HEK293 (cell line): ENCODE data around the gene DUSP6.

Experiments used
- CTCF ChIA-PET: fragments of 350-600 bp; formaldehyde crosslinking; extraction: SDS; loops from one replicate; lab custom pipeline; 2021; ENCODE audit warnings: antibody characterized with exemption; lab: Yijun Ruan, JAX
- POLR2A ChIA-PET: fragments of 300-600 bp; formaldehyde crosslinking; extraction: SDS; loops from one replicate; lab custom pipeline; 2020; ENCODE audit warnings: antibody characterized with exemption, inconsistent platforms; lab: Yijun Ruan, JAX
- H3K27ac ChIP-seq: fragments of 200-500 bp; sonication (Bioruptor generic); 2 replicates; pipeline ENCODE4 v1.5.1; 2014; ENCODE audit warnings: low read depth, low read length, control low read depth, inconsistent platforms; ENCODE audit errors: extremely low read depth
- H3K36me3 ChIP-seq, 2 experiments: fragments of 200-500 bp in 1 of 2; sonication (Bioruptor generic) in 1 of 2; 1 replicate in 1 of 2; 2 replicates in 1 of 2; pipeline ENCODE4 v1.5.1; 2014 to 2017; ENCODE audit warnings: inconsistent platforms in 2 of 2, low read length in 2 of 2; ENCODE audit not compliant: control insufficient read depth in 2 of 2, insufficient read depth in 1 of 2
- H3K4me1 ChIP-seq: fragments of 200-500 bp; sonication (Bioruptor generic); 2 replicates; pipeline ENCODE4 v1.5.1; 2014; ENCODE audit warnings: mild to moderate bottlenecking, low read length, inconsistent platforms; ENCODE audit not compliant: control insufficient read depth, insufficient read depth
- H3K4me3 ChIP-seq: 2 replicates; pipeline ENCODE4 v1.5.1; 2011; ENCODE audit warnings: low read depth, mild to moderate bottlenecking, control low read depth, low read length, moderate library complexity
- H3K9me3 ChIP-seq: fragments of 200-500 bp; sonication (Bioruptor generic); 2 replicates; pipeline ENCODE4 v1.5.1; 2014; ENCODE audit warnings: low read depth, low read length, inconsistent platforms; ENCODE audit not compliant: control insufficient read depth, insufficient read depth
- HOXA7 ChIP-seq: sonication (generic); formaldehyde crosslinking; IDR thresholded peaks from 2 replicates; pipeline ENCODE4 v1.8.1; 2022; ENCODE audit warnings: missing genetic modification reagents, borderline replicate concordance
- SETDB1 ChIP-seq: IDR thresholded peaks from one replicate; pipeline ENCODE4 v1.6.1; 2017; ENCODE audit warnings: mild to moderate bottlenecking, low read length, moderate library complexity, mixed read lengths; ENCODE audit not compliant: insufficient read length
- ZBTB8A ChIP-seq: fragments of 450-650 bp; formaldehyde crosslinking; IDR thresholded peaks from 2 replicates; pipeline ENCODE4 v1.5.1; 2016; ENCODE audit warnings: missing biosample characterization, missing genetic modification characterization
- ZNF112 ChIP-seq: fragments of 450-650 bp; formaldehyde crosslinking; IDR thresholded peaks from 2 replicates; pipeline ENCODE4 v1.5.0; 2017; ENCODE audit warnings: missing biosample characterization, missing genetic modification characterization
- ZNF184 ChIP-seq: fragments of 450-650 bp; IDR thresholded peaks from 2 replicates; pipeline ENCODE4 v1.5.1; 2018; ENCODE audit warnings: missing biosample characterization, mild to moderate bottlenecking, missing genetic modification characterization
- ZNF274 ChIP-seq, 2 experiments: fragments of 200-500 bp in 1 of 2; fragments of 450-650 bp in 1 of 2; sonication (Bioruptor generic) in 1 of 2; formaldehyde crosslinking in 1 of 2; IDR thresholded peaks; 2 replicates each; pipeline versions ENCODE4 v1.5.1 to v1.6.1; 2014 to 2016; ENCODE audit warnings: borderline replicate concordance in 1 of 2, inconsistent platforms in 1 of 2, low read length in 1 of 2, missing biosample characterization in 1 of 2, missing genetic modification characterization in 1 of 2
- ZNF324 ChIP-seq: fragments of 450-650 bp; formaldehyde crosslinking; IDR thresholded peaks from 2 replicates; pipeline ENCODE4 v1.5.1; 2016; ENCODE audit warnings: missing biosample characterization, missing genetic modification characterization
- ZNF391 ChIP-seq: fragments of 450-650 bp; formaldehyde crosslinking; IDR thresholded peaks from 2 replicates; pipeline ENCODE4 v1.5.1; 2016; ENCODE audit warnings: low read depth, missing biosample characterization, missing genetic modification characterization, borderline replicate concordance
- ZNF510 ChIP-seq: fragments of 450-650 bp; formaldehyde crosslinking; IDR thresholded peaks from 2 replicates; pipeline ENCODE4 v1.5.1; 2018; ENCODE audit warnings: mild to moderate bottlenecking, missing genetic modification characterization, missing biosample characterization; ENCODE audit not compliant: insufficient replicate concordance
- ZNF560 ChIP-seq: fragments of 450-650 bp; formaldehyde crosslinking; IDR thresholded peaks from 2 replicates; pipeline ENCODE4 v1.5.1; 2017; ENCODE audit warnings: missing biosample characterization, missing genetic modification characterization, borderline replicate concordance
- ZNF701 ChIP-seq: fragments of 450-650 bp; formaldehyde crosslinking; IDR thresholded peaks from 2 replicates; pipeline ENCODE4 v1.5.1; 2016; ENCODE audit warnings: missing biosample characterization, missing genetic modification characterization
- ZNF707 ChIP-seq: fragments of 450-650 bp; formaldehyde crosslinking; IDR thresholded peaks from 2 replicates; pipeline ENCODE4 v1.5.1; 2016; ENCODE audit warnings: missing biosample characterization, missing genetic modification characterization
- ZNF843 ChIP-seq: fragments of 450-650 bp; formaldehyde crosslinking; IDR thresholded peaks from 2 replicates; pipeline ENCODE4 v1.5.1; 2016; ENCODE audit warnings: missing biosample characterization, missing genetic modification characterization
- TF ChIP-seq, protein P1 (sequence below): fragments of 450-650 bp; IDR thresholded peaks from 2 replicates; pipeline ENCODE4 v1.5.1; 2018; ENCODE audit warnings: missing biosample characterization, missing genetic modification characterization
- TF ChIP-seq, protein P2 (sequence below): fragments of 450-650 bp; formaldehyde crosslinking; IDR thresholded peaks from 2 replicates; pipeline ENCODE4 v1.5.1; 2016; ENCODE audit warnings: missing biosample characterization, missing genetic modification characterization, borderline replicate concordance
- TF ChIP-seq, protein P3 (sequence below): fragments of 450-650 bp; formaldehyde crosslinking; IDR thresholded peaks from 2 replicates; pipeline ENCODE4 v1.5.1; 2016; ENCODE audit warnings: missing biosample characterization, missing genetic modification characterization
- TF ChIP-seq, protein P4 (sequence below): fragments of 450-650 bp; formaldehyde crosslinking; IDR thresholded peaks from 2 replicates; pipeline ENCODE4 v1.5.1; 2016; ENCODE audit warnings: missing biosample characterization, missing genetic modification characterization
- TF ChIP-seq, protein P5 (sequence below): fragments of 450-650 bp; formaldehyde crosslinking; IDR thresholded peaks from 2 replicates; pipeline ENCODE4 v1.5.1; 2016; ENCODE audit warnings: missing biosample characterization, missing genetic modification characterization, borderline replicate concordance
- TF ChIP-seq, protein P6 (sequence below): fragments of 450-650 bp; formaldehyde crosslinking; IDR thresholded peaks from 2 replicates; pipeline ENCODE4 v1.5.1; 2016; ENCODE audit warnings: missing biosample characterization, missing genetic modification characterization

Gene DUSP6

DNA sequence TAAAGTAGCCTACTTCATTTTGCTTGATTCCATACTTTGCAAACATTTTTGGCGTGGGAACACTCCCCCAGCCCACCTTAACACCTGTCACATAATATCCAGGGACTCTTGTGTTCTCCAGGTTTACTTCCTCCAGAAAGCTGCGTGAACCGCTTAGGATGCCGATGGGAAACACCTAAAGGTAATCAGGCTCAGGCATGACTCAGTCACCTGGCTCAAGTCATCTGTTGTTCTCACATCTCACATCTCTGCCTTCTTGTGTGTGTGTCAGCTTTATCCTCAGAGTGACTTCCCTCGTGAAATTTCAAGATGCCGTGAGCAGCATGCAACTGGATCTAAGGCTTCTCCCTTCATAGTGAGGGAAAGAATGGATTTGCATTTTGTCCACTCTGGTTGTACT is 48.1 kb upstream of the DUSP6 start:
- TF ChIP-seq HOXA7 (CRISPR knock-in tag) (no peak), ZNF560 (no peak), ZNF324 (tag by site-specific recombination) (no peak), ZNF843 (tag by site-specific recombination) (no peak), ZBTB8A (tag by site-specific recombination) (no peak), ZNF701 (tag by site-specific recombination) (no peak)
- TF ChIP-seq, protein P1, sequence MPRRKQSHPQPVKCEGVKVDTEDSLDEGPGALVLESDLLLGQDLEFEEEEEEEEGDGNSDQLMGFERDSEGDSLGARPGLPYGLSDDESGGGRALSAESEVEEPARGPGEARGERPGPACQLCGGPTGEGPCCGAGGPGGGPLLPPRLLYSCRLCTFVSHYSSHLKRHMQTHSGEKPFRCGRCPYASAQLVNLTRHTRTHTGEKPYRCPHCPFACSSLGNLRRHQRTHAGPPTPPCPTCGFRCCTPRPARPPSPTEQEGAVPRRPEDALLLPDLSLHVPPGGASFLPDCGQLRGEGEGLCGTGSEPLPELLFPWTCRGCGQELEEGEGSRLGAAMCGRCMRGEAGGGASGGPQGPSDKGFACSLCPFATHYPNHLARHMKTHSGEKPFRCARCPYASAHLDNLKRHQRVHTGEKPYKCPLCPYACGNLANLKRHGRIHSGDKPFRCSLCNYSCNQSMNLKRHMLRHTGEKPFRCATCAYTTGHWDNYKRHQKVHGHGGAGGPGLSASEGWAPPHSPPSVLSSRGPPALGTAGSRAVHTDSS (tag by site-specific recombination) = no peak
- TF ChIP-seq, protein P2, sequence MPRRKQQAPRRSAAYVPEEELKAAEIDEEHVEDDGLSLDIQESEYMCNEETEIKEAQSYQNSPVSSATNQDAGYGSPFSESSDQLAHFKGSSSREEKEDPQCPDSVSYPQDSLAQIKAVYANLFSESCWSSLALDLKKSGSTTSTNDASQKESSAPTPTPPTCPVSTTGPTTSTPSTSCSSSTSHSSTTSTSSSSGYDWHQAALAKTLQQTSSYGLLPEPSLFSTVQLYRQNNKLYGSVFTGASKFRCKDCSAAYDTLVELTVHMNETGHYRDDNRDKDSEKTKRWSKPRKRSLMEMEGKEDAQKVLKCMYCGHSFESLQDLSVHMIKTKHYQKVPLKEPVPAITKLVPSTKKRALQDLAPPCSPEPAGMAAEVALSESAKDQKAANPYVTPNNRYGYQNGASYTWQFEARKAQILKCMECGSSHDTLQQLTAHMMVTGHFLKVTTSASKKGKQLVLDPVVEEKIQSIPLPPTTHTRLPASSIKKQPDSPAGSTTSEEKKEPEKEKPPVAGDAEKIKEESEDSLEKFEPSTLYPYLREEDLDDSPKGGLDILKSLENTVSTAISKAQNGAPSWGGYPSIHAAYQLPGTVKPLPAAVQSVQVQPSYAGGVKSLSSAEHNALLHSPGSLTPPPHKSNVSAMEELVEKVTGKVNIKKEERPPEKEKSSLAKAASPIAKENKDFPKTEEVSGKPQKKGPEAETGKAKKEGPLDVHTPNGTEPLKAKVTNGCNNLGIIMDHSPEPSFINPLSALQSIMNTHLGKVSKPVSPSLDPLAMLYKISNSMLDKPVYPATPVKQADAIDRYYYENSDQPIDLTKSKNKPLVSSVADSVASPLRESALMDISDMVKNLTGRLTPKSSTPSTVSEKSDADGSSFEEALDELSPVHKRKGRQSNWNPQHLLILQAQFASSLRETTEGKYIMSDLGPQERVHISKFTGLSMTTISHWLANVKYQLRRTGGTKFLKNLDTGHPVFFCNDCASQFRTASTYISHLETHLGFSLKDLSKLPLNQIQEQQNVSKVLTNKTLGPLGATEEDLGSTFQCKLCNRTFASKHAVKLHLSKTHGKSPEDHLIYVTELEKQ = no peak
- TF ChIP-seq, protein P3, sequence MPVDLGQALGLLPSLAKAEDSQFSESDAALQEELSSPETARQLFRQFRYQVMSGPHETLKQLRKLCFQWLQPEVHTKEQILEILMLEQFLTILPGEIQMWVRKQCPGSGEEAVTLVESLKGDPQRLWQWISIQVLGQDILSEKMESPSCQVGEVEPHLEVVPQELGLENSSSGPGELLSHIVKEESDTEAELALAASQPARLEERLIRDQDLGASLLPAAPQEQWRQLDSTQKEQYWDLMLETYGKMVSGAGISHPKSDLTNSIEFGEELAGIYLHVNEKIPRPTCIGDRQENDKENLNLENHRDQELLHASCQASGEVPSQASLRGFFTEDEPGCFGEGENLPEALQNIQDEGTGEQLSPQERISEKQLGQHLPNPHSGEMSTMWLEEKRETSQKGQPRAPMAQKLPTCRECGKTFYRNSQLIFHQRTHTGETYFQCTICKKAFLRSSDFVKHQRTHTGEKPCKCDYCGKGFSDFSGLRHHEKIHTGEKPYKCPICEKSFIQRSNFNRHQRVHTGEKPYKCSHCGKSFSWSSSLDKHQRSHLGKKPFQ = no peak
- ChIA-PET CTCF (no interaction called here), POLR2A (no interaction called here)
- Histone ChIP-seq H3K36me3 (no peaks in the 10 kb centered on the region), H3K9me3 (no peaks in the 10 kb centered on the region), H3K27ac (no peak overlapping the region), H3K4me3 (no peak overlapping the region), H3K4me1 (no peaks in the 10 kb centered on the region)

DNA sequence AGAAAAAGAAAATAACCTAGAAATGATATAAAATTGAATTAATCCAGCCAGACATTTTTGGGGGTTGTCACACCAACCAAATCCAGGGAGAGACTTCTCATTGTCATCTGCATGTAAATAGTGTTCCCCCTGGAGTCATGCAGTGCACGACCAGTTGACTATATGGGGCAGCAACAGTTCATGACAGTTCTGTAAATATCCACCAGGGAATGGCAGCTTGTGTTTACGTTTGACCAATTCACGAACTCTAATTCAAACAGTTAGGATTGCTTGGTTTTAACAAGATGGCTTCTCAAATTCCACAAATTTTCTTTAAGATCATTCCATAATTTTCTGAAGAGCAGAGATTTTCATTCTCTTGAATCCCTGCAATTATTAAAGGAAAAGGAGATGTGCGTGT is 43.4 kb upstream of the DUSP6 start:
- Histone ChIP-seq H3K4me1 (no peaks in the 10 kb centered on the region), H3K9me3 (no peaks in the 10 kb centered on the region), H3K36me3 (no peaks in the 10 kb centered on the region), H3K4me3 (no peak overlapping the region), H3K27ac (no peak overlapping the region)
- ChIA-PET POLR2A (no interaction called here), CTCF (no interaction called here)
- TF ChIP-seq ZNF274 (IDR thresholded peaks at IDR 0.05; ENCODE audit: low read length) (no peak), ZNF274 (tag by site-specific recombination; IDR thresholded peaks at IDR 0.05; ENCODE audit: borderline replicate concordance) (no peak), ZNF510 (tag by site-specific recombination) (no peak), ZNF707 (no peak), ZNF391 (tag by site-specific recombination) (no peak), ZNF184 (tag by site-specific recombination) (no peak), SETDB1 (no peak), ZNF112 (no peak)
- TF ChIP-seq, protein P4, sequence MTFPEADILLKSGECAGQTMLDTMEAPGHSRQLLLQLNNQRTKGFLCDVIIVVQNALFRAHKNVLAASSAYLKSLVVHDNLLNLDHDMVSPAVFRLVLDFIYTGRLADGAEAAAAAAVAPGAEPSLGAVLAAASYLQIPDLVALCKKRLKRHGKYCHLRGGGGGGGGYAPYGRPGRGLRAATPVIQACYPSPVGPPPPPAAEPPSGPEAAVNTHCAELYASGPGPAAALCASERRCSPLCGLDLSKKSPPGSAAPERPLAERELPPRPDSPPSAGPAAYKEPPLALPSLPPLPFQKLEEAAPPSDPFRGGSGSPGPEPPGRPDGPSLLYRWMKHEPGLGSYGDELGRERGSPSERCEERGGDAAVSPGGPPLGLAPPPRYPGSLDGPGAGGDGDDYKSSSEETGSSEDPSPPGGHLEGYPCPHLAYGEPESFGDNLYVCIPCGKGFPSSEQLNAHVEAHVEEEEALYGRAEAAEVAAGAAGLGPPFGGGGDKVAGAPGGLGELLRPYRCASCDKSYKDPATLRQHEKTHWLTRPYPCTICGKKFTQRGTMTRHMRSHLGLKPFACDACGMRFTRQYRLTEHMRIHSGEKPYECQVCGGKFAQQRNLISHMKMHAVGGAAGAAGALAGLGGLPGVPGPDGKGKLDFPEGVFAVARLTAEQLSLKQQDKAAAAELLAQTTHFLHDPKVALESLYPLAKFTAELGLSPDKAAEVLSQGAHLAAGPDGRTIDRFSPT (tag by site-specific recombination) = no peak
- TF ChIP-seq, protein P5, sequence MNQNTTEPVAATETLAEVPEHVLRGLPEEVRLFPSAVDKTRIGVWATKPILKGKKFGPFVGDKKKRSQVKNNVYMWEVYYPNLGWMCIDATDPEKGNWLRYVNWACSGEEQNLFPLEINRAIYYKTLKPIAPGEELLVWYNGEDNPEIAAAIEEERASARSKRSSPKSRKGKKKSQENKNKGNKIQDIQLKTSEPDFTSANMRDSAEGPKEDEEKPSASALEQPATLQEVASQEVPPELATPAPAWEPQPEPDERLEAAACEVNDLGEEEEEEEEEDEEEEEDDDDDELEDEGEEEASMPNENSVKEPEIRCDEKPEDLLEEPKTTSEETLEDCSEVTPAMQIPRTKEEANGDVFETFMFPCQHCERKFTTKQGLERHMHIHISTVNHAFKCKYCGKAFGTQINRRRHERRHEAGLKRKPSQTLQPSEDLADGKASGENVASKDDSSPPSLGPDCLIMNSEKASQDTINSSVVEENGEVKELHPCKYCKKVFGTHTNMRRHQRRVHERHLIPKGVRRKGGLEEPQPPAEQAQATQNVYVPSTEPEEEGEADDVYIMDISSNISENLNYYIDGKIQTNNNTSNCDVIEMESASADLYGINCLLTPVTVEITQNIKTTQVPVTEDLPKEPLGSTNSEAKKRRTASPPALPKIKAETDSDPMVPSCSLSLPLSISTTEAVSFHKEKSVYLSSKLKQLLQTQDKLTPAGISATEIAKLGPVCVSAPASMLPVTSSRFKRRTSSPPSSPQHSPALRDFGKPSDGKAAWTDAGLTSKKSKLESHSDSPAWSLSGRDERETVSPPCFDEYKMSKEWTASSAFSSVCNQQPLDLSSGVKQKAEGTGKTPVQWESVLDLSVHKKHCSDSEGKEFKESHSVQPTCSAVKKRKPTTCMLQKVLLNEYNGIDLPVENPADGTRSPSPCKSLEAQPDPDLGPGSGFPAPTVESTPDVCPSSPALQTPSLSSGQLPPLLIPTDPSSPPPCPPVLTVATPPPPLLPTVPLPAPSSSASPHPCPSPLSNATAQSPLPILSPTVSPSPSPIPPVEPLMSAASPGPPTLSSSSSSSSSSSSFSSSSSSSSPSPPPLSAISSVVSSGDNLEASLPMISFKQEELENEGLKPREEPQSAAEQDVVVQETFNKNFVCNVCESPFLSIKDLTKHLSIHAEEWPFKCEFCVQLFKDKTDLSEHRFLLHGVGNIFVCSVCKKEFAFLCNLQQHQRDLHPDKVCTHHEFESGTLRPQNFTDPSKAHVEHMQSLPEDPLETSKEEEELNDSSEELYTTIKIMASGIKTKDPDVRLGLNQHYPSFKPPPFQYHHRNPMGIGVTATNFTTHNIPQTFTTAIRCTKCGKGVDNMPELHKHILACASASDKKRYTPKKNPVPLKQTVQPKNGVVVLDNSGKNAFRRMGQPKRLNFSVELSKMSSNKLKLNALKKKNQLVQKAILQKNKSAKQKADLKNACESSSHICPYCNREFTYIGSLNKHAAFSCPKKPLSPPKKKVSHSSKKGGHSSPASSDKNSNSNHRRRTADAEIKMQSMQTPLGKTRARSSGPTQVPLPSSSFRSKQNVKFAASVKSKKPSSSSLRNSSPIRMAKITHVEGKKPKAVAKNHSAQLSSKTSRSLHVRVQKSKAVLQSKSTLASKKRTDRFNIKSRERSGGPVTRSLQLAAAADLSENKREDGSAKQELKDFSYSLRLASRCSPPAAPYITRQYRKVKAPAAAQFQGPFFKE (tag by site-specific recombination) = no peak
- TF ChIP-seq, protein P6, sequence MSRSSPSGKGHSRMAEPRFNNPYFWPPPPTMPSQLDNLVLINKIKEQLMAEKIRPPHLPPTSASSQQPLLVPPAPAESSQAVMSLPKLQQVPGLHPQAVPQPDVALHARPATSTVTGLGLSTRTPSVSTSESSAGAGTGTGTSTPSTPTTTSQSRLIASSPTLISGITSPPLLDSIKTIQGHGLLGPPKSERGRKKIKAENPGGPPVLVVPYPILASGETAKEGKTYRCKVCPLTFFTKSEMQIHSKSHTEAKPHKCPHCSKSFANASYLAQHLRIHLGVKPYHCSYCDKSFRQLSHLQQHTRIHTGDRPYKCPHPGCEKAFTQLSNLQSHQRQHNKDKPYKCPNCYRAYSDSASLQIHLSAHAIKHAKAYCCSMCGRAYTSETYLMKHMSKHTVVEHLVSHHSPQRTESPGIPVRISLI = no peak
